Measurements from ENCODE around the gene SLC16A8. TPM values are rescaled to one million over a fixed set of nuclear protein-coding genes. Genes with fewer than 3 reads are reported as not detected.
"Not testable (repeated sequence)": the region's sequence is repeated elsewhere in the genome, so short reads cannot be mapped to it uniquely, and the experiment has no call there.

SLC16A8 gene
- total RNA-seq, 1 donor, result under 0.01 TPM

GRCh38 chr22:38051261-38051660, 32.7 kb downstream of the SLC16A8 start:
- no peak for DNase-seq (ENCODE audit: low read depth in 2 of 3, low spot score in 2 of 3)

GRCh38 chr22:38050720-38051119, 33.3 kb downstream of the SLC16A8 start:
- DNase-seq (ENCODE audit: low read depth in 2 of 3, low spot score in 2 of 3), result no peak

GRCh38 chr22:38049812-38050619, 34.0 kb downstream of the SLC16A8 start:
- DNase-seq (ENCODE audit: low read depth in 2 of 3, low spot score in 2 of 3), result no peak

- no peak for DNase-seq (ENCODE audit: low read depth in 2 of 3, low spot score in 2 of 3)
Observed at GRCh38 chr22:38046070-38046748, 37.8 kb downstream of the SLC16A8 start.

GRCh38 chr22:38043151-38044039, 40.6 kb downstream of the SLC16A8 start:
- no peak for DNase-seq (ENCODE audit: low read depth in 2 of 3, low spot score in 2 of 3)

GRCh38 chr22:38042488-38042790, 41.5 kb downstream of the SLC16A8 start:
- DNase-seq (ENCODE audit: low read depth in 2 of 3, low spot score in 2 of 3), result no peak

- no peak for DNase-seq (ENCODE audit: low read depth in 2 of 3, low spot score in 2 of 3)
Observed at GRCh38 chr22:38041760-38042487, 42.1 kb downstream of the SLC16A8 start.

GRCh38 chr22:38040953-38041759, 42.8 kb downstream of the SLC16A8 start:
- no peak for DNase-seq (ENCODE audit: low read depth in 2 of 3, low spot score in 2 of 3)

GRCh38 chr22:38038890-38039812, 44.8 kb downstream of the SLC16A8 start:
- DNase-seq (ENCODE audit: low read depth in 2 of 3, low spot score in 2 of 3), result no peak

GRCh38 chr22:38038426-38038825, 45.6 kb downstream of the SLC16A8 start:
- DNase-seq (ENCODE audit: low read depth in 2 of 3, low spot score in 2 of 3), result no peak

GRCh38 chr22:38037367-38038150, 46.4 kb downstream of the SLC16A8 start:
- not testable (repeated sequence) for DNase-seq (ENCODE audit: low read depth in 2 of 3, low spot score in 2 of 3)

- DNase-seq (ENCODE audit: low read depth in 2 of 3, low spot score in 2 of 3), result no peak
Observed at GRCh38 chr22:38036392-38037062, 47.5 kb downstream of the SLC16A8 start.

GRCh38 chr22:38035530-38035885, 48.5 kb downstream of the SLC16A8 start:
- no peak for DNase-seq (ENCODE audit: low read depth in 2 of 3, low spot score in 2 of 3)

GRCh38 chr22:38034884-38035529, 49.0 kb downstream of the SLC16A8 start:
- DNase-seq (ENCODE audit: low read depth in 2 of 3, low spot score in 2 of 3), result no peak

- DNase-seq (ENCODE audit: low read depth in 2 of 3, low spot score in 2 of 3), result no peak
Observed at GRCh38 chr22:38034278-38034882, 49.6 kb downstream of the SLC16A8 start.

GRCh38 chr22:38033522-38034277, 50.3 kb downstream of the SLC16A8 start:
- DNase-seq (ENCODE audit: low read depth in 2 of 3, low spot score in 2 of 3), result no peak
